K562 (cell line): ENCODE results near the gene BHLHE40. TPM values are rescaled to one million over a fixed set of nuclear protein-coding genes. Genes with fewer than 3 reads are reported as not detected.

Experiments used
- CBFA2T3 ChIP-seq: fragments of 450-650 bp; IDR thresholded peaks from 2 replicates; pipeline ENCODE4 v1.6.1; 2017
- CEBPZ ChIP-seq: fragments of 150-350 bp; IDR thresholded peaks from 2 replicates; pipeline ENCODE4 v1.6.1; 2014; ENCODE audit warnings: low read depth, mild to moderate bottlenecking, low read length, borderline replicate concordance
- GABPA ChIP-seq: fragments of 200-800 bp; sonication (Bioruptor generic); conservative IDR thresholded peaks from 2 replicates; pipeline ENCODE4 v1.6.1; 2016; ENCODE audit warnings: low read depth, missing genetic modification characterization, missing compliant biosample characterization
- GATAD2A ChIP-seq: fragments of 450-650 bp; IDR thresholded peaks from 2 replicates; pipeline ENCODE4 v1.6.1; 2017
- LARP7 ChIP-seq: fragments of 450-650 bp; IDR thresholded peaks from 2 replicates; pipeline ENCODE4 v1.6.1; 2016
- NELFE ChIP-seq: IDR thresholded peaks from 2 replicates; pipeline ENCODE4 v1.6.1; 2011; ENCODE audit warnings: mild to moderate bottlenecking; ENCODE audit not compliant: insufficient read depth, insufficient read length
- POLR2H ChIP-seq: IDR thresholded peaks from 2 replicates; pipeline ENCODE4 v1.6.1; 2016; ENCODE audit warnings: missing genetic modification characterization, low read depth, mild to moderate bottlenecking, control low read depth, missing compliant biosample characterization, moderate library complexity
- RBBP5 ChIP-seq: fragments of 200-600 bp; sonication (generic); IDR thresholded peaks from 2 replicates; pipeline ENCODE4 v1.6.1; 2012; ENCODE audit warnings: borderline replicate concordance, mild to moderate bottlenecking, low read length, control low read depth, inconsistent platforms; ENCODE audit not compliant: insufficient read depth, poor library complexity, severe bottlenecking
- RERE ChIP-seq: sonication (generic); formaldehyde crosslinking; IDR thresholded peaks from 2 replicates; pipeline ENCODE4 v1.8.0; 2023; ENCODE audit warnings: missing genetic modification reagents, mild to moderate bottlenecking, borderline replicate concordance
- RFX1 ChIP-seq: fragments of 450-650 bp; IDR thresholded peaks from 2 replicates; pipeline ENCODE4 v1.6.1; 2016; ENCODE audit warnings: mild to moderate bottlenecking, moderate library complexity
- SMARCE1 ChIP-seq: fragments of 450-650 bp; IDR thresholded peaks from 2 replicates; pipeline ENCODE4 v1.7.1; 2016; ENCODE audit warnings: mild to moderate bottlenecking
- ZNF592 ChIP-seq: fragments of 450-650 bp; IDR thresholded peaks from 2 replicates; pipeline ENCODE4 v1.6.1; 2017; ENCODE audit warnings: antibody characterized with exemption, mild to moderate bottlenecking
- polyA plus RNA-seq, 8 experiments: library from polyadenylated mRNA; depleted of rRNA in 4 of 8; stranded (reverse) in 5 of 8; unstranded in 3 of 8; fragments of >200 nt; fragmentation: Nextera tagmentation in 2 of 8; fragmentation: Illumina TruSeq in 1 of 8; extraction: Ambion mirVana in 2 of 8; extraction: Trizol in 1 of 8; gene quantifications; 2 replicates each; pipeline versions ENCODE4 v1.2.1 to v1.2.3, GENCODE V29; 2011 to 2014; ENCODE audit warnings: inconsistent platforms in 1 of 8, missing spikeins in 1 of 8
- total RNA-seq, 7 experiments: library from RNA; depleted of rRNA in 6 of 7; stranded (reverse); fragments of >200 nt in 6 of 7; fragmentation: Illumina TruSeq in 2 of 7; extraction: Trizol in 2 of 7; gene quantifications; 2 replicates each; pipeline versions ENCODE4 v1.2.1 to v1.2.3, GENCODE V29; 2011 to 2021; ENCODE audit warnings: low replicate concordance in 1 of 7

Gene BHLHE40
- total and polyA plus RNA-seq, 9 of the 15 experiments (the other 6 are each of a cell fraction or from before 2014, with no cell fraction given) = 12.0 to 83.9 (median 31.4) TPM

- no peak for TF ChIP-seq ZNF592
- no peak for TF ChIP-seq RERE (CRISPR knock-in tag)
- TF ChIP-seq SMARCE1 = peak; percentile 99
- no peak; the same call in 1 of the 2 replicates for TF ChIP-seq LARP7
- TF ChIP-seq RFX1 = no peak
- peak; percentile 56; the same call in 1 of the 2 replicates for TF ChIP-seq GABPA (tag)
- no peak for TF ChIP-seq RBBP5
- TF ChIP-seq CBFA2T3 = no peak
- TF ChIP-seq CEBPZ = no peak
- TF ChIP-seq GATAD2A = no peak
- no peak for TF ChIP-seq POLR2H (tag)
- TF ChIP-seq NELFE = no peak
Observed at GRCh38 chr3:5016211-5017161, 37.2 kb downstream of the BHLHE40 start (continued).
